ENCODE data around the gene NEXN.

DNA sequence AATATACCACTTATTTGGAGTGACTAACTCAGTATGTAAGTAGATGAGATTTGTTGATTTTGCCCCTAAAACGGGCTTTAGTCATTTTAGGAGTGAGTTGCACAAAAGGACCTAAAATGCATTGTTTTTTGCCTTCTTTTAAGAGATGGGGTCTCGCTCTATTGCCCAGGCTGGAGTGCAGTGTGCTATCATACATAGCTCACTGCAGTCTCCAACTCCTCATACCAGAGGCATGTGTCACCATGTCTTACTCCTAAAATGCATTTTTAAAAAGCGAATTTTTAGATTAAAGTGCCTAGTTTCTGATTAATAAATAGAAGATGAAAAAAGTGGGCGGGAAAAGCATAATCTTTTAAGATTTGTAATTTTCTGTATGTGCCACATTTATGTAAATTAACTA lies 11.5 kb upstream of the NEXN start:
- TF ChIP-seq, protein P1, sequence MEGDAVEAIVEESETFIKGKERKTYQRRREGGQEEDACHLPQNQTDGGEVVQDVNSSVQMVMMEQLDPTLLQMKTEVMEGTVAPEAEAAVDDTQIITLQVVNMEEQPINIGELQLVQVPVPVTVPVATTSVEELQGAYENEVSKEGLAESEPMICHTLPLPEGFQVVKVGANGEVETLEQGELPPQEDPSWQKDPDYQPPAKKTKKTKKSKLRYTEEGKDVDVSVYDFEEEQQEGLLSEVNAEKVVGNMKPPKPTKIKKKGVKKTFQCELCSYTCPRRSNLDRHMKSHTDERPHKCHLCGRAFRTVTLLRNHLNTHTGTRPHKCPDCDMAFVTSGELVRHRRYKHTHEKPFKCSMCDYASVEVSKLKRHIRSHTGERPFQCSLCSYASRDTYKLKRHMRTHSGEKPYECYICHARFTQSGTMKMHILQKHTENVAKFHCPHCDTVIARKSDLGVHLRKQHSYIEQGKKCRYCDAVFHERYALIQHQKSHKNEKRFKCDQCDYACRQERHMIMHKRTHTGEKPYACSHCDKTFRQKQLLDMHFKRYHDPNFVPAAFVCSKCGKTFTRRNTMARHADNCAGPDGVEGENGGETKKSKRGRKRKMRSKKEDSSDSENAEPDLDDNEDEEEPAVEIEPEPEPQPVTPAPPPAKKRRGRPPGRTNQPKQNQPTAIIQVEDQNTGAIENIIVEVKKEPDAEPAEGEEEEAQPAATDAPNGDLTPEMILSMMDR (IDR thresholded peaks at IDR 0.05): no peak
- TF ChIP-seq POLR2A (IDR thresholded peaks at IDR 0.05): no peak

All from Peyer's patch (tissue), 4 donors.